ENCODE measurements around the gene RND2. TPM values are rescaled to one million over a fixed set of nuclear protein-coding genes. Genes with fewer than 3 reads are reported as not detected.

The RND2 gene
- total and polyA plus RNA-seq, 9 of the 15 experiments (the other 6 are each of a cell fraction or from before 2014, with no cell fraction given) = 0.15 to 1.9 (median 0.98) TPM

GRCh38 chr17:42980274-42980765 lies 44.7 kb upstream of the RND2 start, which contains the start of gene RUNDC1 (continued):
- TF ChIP-seq ZNF318 (IDR thresholded peaks at IDR 0.05; ENCODE audit: borderline replicate concordance in 1 of 2, low read depth in 1 of 2) (no peak), ZNF449 (CRISPR knock-in tag; IDR thresholded peaks at IDR 0.05) (no peak), ZZZ3 (IDR thresholded peaks at IDR 0.05) (no peak), ZNF57 (CRISPR knock-in tag; IDR thresholded peaks at IDR 0.05) (no peak), GTF2B (IDR thresholded peaks at IDR 0.05; ENCODE audit: extremely low read depth, insufficient read length) (no peak), ZBTB1 (CRISPR knock-in tag; IDR thresholded peaks at IDR 0.05; ENCODE audit: borderline replicate concordance, low read depth) (peak; percentile 93), EGR1 (conservative IDR thresholded peaks at IDR 0.05) (peak; percentile 11; the same call in 1 of the 2 replicates), NCOR1 (IDR thresholded peaks at IDR 0.05) (no peak), CXXC5 (CRISPR knock-in tag; IDR thresholded peaks at IDR 0.05) (no peak; the same call in none of the 2 replicates), ZNF282 (CRISPR knock-in tag; IDR thresholded peaks at IDR 0.05) (no peak), TFE3 (CRISPR knock-in tag; IDR thresholded peaks at IDR 0.05) (no peak), ZNF347 (CRISPR knock-in tag; IDR thresholded peaks at IDR 0.05; ENCODE audit: low read depth) (no peak), CHAMP1 (IDR thresholded peaks at IDR 0.05) (no peak)

All from K562 (cell line).